MCF 10A (cell line): ENCODE data around the gene TGFBR3. TPM values are rescaled to one million over a fixed set of nuclear protein-coding genes. Genes with fewer than 3 reads are reported as not detected.
A peak's percentile ranks its signal among the peaks of the same experiment; 100 is the strongest.

ENCODE experiments used
- BruUV-seq: library from RNA; stranded (reverse); fragments of 400-500 nt; replicated peaks from 2 replicates; lab custom pipeline; 2021; lab: Mats Ljungman, UMichigan
- CTCF ChIA-PET: fragments of 300-600 bp; sonication (Branson Sonifier 250); formaldehyde crosslinking; extraction: SDS; loops from one replicate; lab custom pipeline; 2021; ENCODE audit warnings: antibody characterized with exemption, inconsistent platforms; lab: Yijun Ruan, JAX
- POLR2A ChIA-PET: fragments of 300-600, 350-650 bp; sonication (Branson Sonifier 250); formaldehyde crosslinking; extraction: SDS; loops from one replicate; lab custom pipeline; 2020; ENCODE audit warnings: antibody characterized with exemption, inconsistent platforms; lab: Yijun Ruan, JAX
- DNase-seq: peaks from one replicate; pipeline ENCODE4 v3.0.0-alpha.2; 2018; ENCODE audit not compliant: unreplicated experiment
- H3K27ac Mint-ChIP-seq: one replicate; pipeline ENCODE4 v1.8.0; 2022; ENCODE audit warnings: mild to moderate bottlenecking, low read depth, mixed read lengths; ENCODE audit not compliant: unreplicated experiment
- H3K27me3 Mint-ChIP-seq: one replicate; pipeline ENCODE4 v1.8.0; 2022; ENCODE audit warnings: mixed read lengths; ENCODE audit not compliant: insufficient read depth, unreplicated experiment
- H3K36me3 Mint-ChIP-seq: one replicate; pipeline ENCODE4 v1.8.0; 2022; ENCODE audit warnings: mild to moderate bottlenecking, moderate library complexity, mixed read lengths; ENCODE audit not compliant: insufficient read depth, unreplicated experiment
- H3K4me1 Mint-ChIP-seq: one replicate; pipeline ENCODE4 v1.8.0; 2022; ENCODE audit warnings: mixed read lengths; ENCODE audit not compliant: insufficient read depth, unreplicated experiment
- H3K4me3 Mint-ChIP-seq: one replicate; pipeline ENCODE4 v1.8.0; 2022; ENCODE audit warnings: mild to moderate bottlenecking, moderate library complexity, mixed read lengths; ENCODE audit not compliant: unreplicated experiment
- H3K9me3 Mint-ChIP-seq: one replicate; pipeline ENCODE4 v1.8.0; 2022; ENCODE audit warnings: mixed read lengths; ENCODE audit not compliant: unreplicated experiment
- CTCF ChIP-seq: fragments of 200-600 bp; IDR thresholded peaks from one replicate; pipeline ENCODE4 v1.8.0; 2022; ENCODE audit warnings: antibody characterized with exemption, mild to moderate bottlenecking; ENCODE audit not compliant: unreplicated experiment
- intact Hi-C: fragments of 100-400 bp; cut with micrococcal nuclease; formaldehyde crosslinking; loops from 2 replicates; pipeline ENCODE4 v1.14.1; 2022
- total RNA-seq: library from RNA; stranded (reverse); gene quantifications from 2 replicates; pipeline ENCODE4 v1.2.3, GENCODE V29; 2022

TGFBR3 gene
- total RNA-seq, 1 experiment from 2014 or later, result 12.0 TPM

DNA sequence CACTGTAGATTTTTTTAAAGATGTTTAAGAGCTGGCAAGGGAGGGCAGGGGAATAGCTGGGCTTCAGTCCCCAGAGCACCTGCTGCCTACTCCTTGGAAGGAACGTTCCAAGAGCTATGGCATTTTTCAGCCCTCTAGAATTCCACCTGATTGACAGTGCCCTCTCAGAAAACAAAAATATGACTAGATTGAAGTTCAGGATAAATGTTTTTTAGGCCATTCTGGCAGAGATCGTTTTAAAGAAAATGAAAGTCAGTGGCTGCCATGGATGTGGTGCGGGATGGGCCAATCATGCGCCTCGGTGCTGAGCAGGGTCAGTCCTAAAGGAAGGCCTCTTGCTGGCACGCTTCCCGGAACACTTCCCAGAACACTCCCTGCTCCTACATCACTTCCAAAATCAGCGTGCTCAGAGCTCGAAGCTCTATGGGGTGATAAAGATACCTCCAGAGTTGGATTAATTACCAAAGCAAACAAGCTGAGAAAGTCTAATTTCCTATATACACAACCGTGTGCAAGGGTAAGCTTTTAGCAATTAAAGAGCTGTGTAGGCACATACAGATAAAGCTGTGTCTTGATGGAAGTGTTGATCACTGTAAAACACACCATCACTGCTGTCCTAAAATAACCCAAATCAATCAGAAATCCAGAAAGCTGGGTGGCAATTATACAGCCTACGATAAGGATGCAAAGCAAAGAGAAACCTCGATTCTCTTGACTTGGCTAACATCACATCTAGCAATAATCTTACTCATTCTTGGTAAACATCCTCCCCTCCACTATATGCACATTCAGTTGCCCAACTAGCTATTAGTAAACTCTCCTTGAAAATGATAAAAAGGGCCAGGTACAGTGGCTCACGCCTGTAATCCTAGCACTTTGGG, 34.6 kb downstream of the TGFBR3 start:
- Mint-ChIP-seq H3K4me3 (peak overlapping the region; percentile 47), H3K36me3 (no peaks in the 10 kb centered on the region), H3K27me3 (no peaks in the 10 kb centered on the region), H3K9me3 (no peaks in the 10 kb centered on the region), H3K4me1 (peaks cover 12% of the 10 kb centered on the region), H3K27ac (peak overlapping the region; percentile 76)
- ChIA-PET CTCF (interaction anchor here (0.7 to 1.7 kb wide), 8 partner anchors 9 to 337 kb away, joined by 3 to 6 read pairs (median 4); no protein-coding TSS in a partner anchor), POLR2A (interaction anchor here (0.5 to 1.7 kb wide), 10 partner anchors 9 to 326 kb away, joined by 3 to 21 read pairs (median 4); no protein-coding TSS in a partner anchor)
- no peak for TF ChIP-seq CTCF
- intact Hi-C loops, result loop anchor here (2.0 kb wide), 1 partner anchor 13 kb away; no protein-coding TSS in a partner anchor
- DNase-seq, result peak; percentile 91
- no TSS peak for BruUV-seq

- TF ChIP-seq CTCF, result no peak
- POLR2A ChIA-PET, result interaction anchor here (0.5 to 1.7 kb wide), 5 partner anchors 9 to 81 kb away, joined by 3 to 21 read pairs (median 4); no protein-coding TSS in a partner anchor
These were observed 35.2 kb downstream of the TGFBR3 start for GRCh38 chr1:91850708-91851107.

GRCh38 chr1:91847851-91848250, 38.1 kb downstream of the TGFBR3 start:
- TF ChIP-seq CTCF, result no peak
- BruUV-seq, result no TSS peak
- H3K4me3 Mint-ChIP-seq, result no peak overlapping the region
- H3K27me3 Mint-ChIP-seq, result no peaks in the 10 kb centered on the region
- peaks cover 6% of the 10 kb centered on the region for H3K36me3 Mint-ChIP-seq
- H3K9me3 Mint-ChIP-seq, result no peaks in the 10 kb centered on the region
- POLR2A ChIA-PET, result interaction anchor here (3.6 to 5.2 kb wide), 3 partner anchors 25 to 43 kb away, joined by 27 to 71 read pairs (median 32); partner anchors contain the start of gene TGFBR3
- no peak for DNase-seq
- intact Hi-C loops, result no loop called here
- peaks cover 39% of the 10 kb centered on the region for H3K4me1 Mint-ChIP-seq
- CTCF ChIA-PET, result interaction anchor here (0.7 to 1.4 kb wide), 4 partner anchors 36 to 239 kb away, joined by 3 read pairs; partner anchors contain the start of gene TGFBR3
- H3K27ac Mint-ChIP-seq, result no peak overlapping the region

More at GRCh38 chr1:91850708-91851107, 35.2 kb downstream of the TGFBR3 start:
- intact Hi-C loops, result loop anchor here (2.0 kb wide), 1 partner anchor 14 kb away; no protein-coding TSS in a partner anchor
- no TSS peak for BruUV-seq
- CTCF ChIA-PET, result interaction anchor here (0.7 to 1.7 kb wide), 5 partner anchors 10 to 47 kb away, joined by 3 to 6 read pairs (median 4); no protein-coding TSS in a partner anchor
- Mint-ChIP-seq H3K4me1 (peaks cover 19% of the 10 kb centered on the region), H3K36me3 (no peaks in the 10 kb centered on the region), H3K27me3 (no peaks in the 10 kb centered on the region), H3K27ac (peak overlapping the region; percentile 76), H3K4me3 (peak overlapping the region; percentile 47), H3K9me3 (no peaks in the 10 kb centered on the region)
- DNase-seq, result no peak

DNA sequence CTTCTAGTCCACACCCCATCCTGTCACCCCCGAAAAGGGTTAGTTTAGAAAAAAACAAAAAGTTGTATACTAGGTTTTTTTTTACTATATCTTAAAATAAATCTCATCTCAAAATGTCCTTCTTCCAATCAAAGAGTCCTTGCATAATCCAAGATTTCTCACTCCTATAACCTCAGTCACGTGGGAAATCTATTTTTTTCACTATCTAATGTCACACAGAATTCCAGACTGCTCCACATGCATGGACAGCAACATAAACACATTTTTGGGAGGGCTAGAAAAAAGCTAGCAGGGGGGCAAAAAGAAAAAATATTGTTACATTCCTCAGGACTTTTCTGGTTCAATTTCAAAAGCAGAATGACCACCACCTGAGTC, 39.3 kb downstream of the TGFBR3 start:
- peak overlapping the region; percentile 88 for H3K27ac Mint-ChIP-seq
- POLR2A ChIA-PET, result interaction anchor here (0.6 to 5.2 kb wide), 22 partner anchors 9 to 964 kb away, joined by 3 to 71 read pairs (median 12); partner anchors contain the start of gene TGFBR3
- CTCF ChIA-PET, result interaction anchor here (0.6 to 1.9 kb wide), 14 partner anchors 8 to 318 kb away, joined by 3 to 6 read pairs (median 4); partner anchors contain the start of gene TGFBR3

More for the DNA sequence above, 39.3 kb downstream of the TGFBR3 start:
- DNase-seq, result no peak
- no peaks in the 10 kb centered on the region for H3K9me3 Mint-ChIP-seq
- no TSS peak for BruUV-seq
- intact Hi-C loops, result no loop called here
- H3K4me1 Mint-ChIP-seq, result peaks cover 45% of the 10 kb centered on the region
- H3K27me3 Mint-ChIP-seq, result no peaks in the 10 kb centered on the region
- no peak overlapping the region for H3K4me3 Mint-ChIP-seq
- H3K36me3 Mint-ChIP-seq, result peaks cover 13% of the 10 kb centered on the region
- no peak for TF ChIP-seq CTCF
